Stomach smooth muscle (tissue), 2 donors: Measurements from ENCODE around the gene TOMM20.

Experiments used
- H3K27ac ChIP-seq: one replicate; pipeline ENCODE4 v1.7.0; 2013; ENCODE audit warnings: mild to moderate bottlenecking, low read length, inconsistent platforms
- H3K27me3 ChIP-seq, 2 donors: one replicate each; pipeline ENCODE4 v1.7.0; 2013; ENCODE audit warnings: low read length in 2 of 2; ENCODE audit not compliant: insufficient read depth in 2 of 2, control insufficient read depth in 1 of 2
- H3K36me3 ChIP-seq, 2 donors: one replicate each; pipeline ENCODE4 v1.7.0; 2013; ENCODE audit warnings: low read length in 2 of 2; ENCODE audit not compliant: control insufficient read depth in 2 of 2, insufficient read depth in 2 of 2
- H3K4me1 ChIP-seq: one replicate; pipeline ENCODE4 v1.7.0; 2013; ENCODE audit warnings: low read length; ENCODE audit not compliant: control insufficient read depth, insufficient read depth
- H3K4me3 ChIP-seq, 2 donors: one replicate each; pipeline ENCODE4 v1.7.0; 2013; ENCODE audit warnings: low read length in 2 of 2
- H3K9ac ChIP-seq, 2 donors: one replicate each; pipeline ENCODE4 v1.7.0; 2013; ENCODE audit warnings: low read length in 2 of 2, mild to moderate bottlenecking in 1 of 2
- H3K9me3 ChIP-seq, 2 donors: one replicate each; pipeline ENCODE4 v1.7.0; 2013; ENCODE audit warnings: low read length in 2 of 2; ENCODE audit not compliant: control insufficient read depth in 2 of 2
- donor health status: healthy.
- donor health status: Pancreatic carcinoma.

TOMM20 gene

GRCh38 chr1:235157150-235157549 is 28.5 kb upstream of the TOMM20 start:
- Histone ChIP-seq H3K27me3 (no peaks in the 10 kb centered on the region), H3K4me1 (peaks cover 4% of the 10 kb centered on the region), H3K9ac (no peak overlapping the region), H3K36me3 (peaks cover 22 to 26% of the 10 kb centered on the region in 2 donors), H3K4me3 (no peak overlapping the region), H3K27ac (no peak overlapping the region), H3K9me3 (no peaks in the 10 kb centered on the region)

- Histone ChIP-seq H3K4me3 (no peak overlapping the region), H3K27ac (no peak overlapping the region), H3K36me3 (peaks cover 22 to 28% of the 10 kb centered on the region in 2 donors), H3K27me3 (no peaks in the 10 kb centered on the region), H3K9me3 (no peaks in the 10 kb centered on the region), H3K4me1 (peaks cover 4% of the 10 kb centered on the region), H3K9ac (no peak overlapping the region)
Measured at GRCh38 chr1:235156740-235157139, 28.1 kb upstream of the TOMM20 start.

GRCh38 chr1:235156265-235156664 is 27.6 kb upstream of the TOMM20 start:
- Histone ChIP-seq H3K27ac (no peak overlapping the region), H3K9ac (no peak overlapping the region), H3K4me3 (no peak overlapping the region), H3K36me3 (peaks cover 26 to 32% of the 10 kb centered on the region in 2 donors), H3K27me3 (no peaks in the 10 kb centered on the region), H3K9me3 (no peaks in the 10 kb centered on the region), H3K4me1 (peaks cover 4% of the 10 kb centered on the region)

GRCh38 chr1:235152235-235152634 is 23.6 kb upstream of the TOMM20 start:
- Histone ChIP-seq H3K36me3 (peaks cover 32 to 36% of the 10 kb centered on the region in 2 donors), H3K27me3 (no peaks in the 10 kb centered on the region), H3K27ac (no peak overlapping the region), H3K4me3 (no peak overlapping the region), H3K9me3 (no peaks in the 10 kb centered on the region), H3K9ac (no peak overlapping the region), H3K4me1 (no peaks in the 10 kb centered on the region)

- H3K4me3 ChIP-seq = no peak overlapping the region
- H3K27ac ChIP-seq = no peak overlapping the region
- H3K9me3 ChIP-seq = no peaks in the 10 kb centered on the region
- H3K9ac ChIP-seq = no peak overlapping the region
- no peaks in the 10 kb centered on the region for H3K27me3 ChIP-seq
- no peaks in the 10 kb centered on the region for H3K4me1 ChIP-seq
- peaks cover 29 to 31% of the 10 kb centered on the region in 2 donors for H3K36me3 ChIP-seq
Measured at GRCh38 chr1:235151033-235151432, 22.4 kb upstream of the TOMM20 start.

GRCh38 chr1:235149824-235150223 is 21.2 kb upstream of the TOMM20 start:
- Histone ChIP-seq H3K27ac (no peak overlapping the region), H3K9ac (no peak overlapping the region), H3K9me3 (no peaks in the 10 kb centered on the region), H3K4me1 (no peaks in the 10 kb centered on the region), H3K4me3 (no peak overlapping the region), H3K36me3 (peaks cover 32 to 35% of the 10 kb centered on the region in 2 donors), H3K27me3 (no peaks in the 10 kb centered on the region)

- no peaks in the 10 kb centered on the region for H3K4me1 ChIP-seq
- H3K27me3 ChIP-seq = no peaks in the 10 kb centered on the region
Measured at GRCh38 chr1:235147269-235147668, 18.6 kb upstream of the TOMM20 start.

GRCh38 chr1:235145639-235146038 is 17.0 kb upstream of the TOMM20 start:
- H3K9me3 ChIP-seq = no peaks in the 10 kb centered on the region
- no peak overlapping the region for H3K27ac ChIP-seq
- no peak overlapping the region for H3K9ac ChIP-seq
- H3K36me3 ChIP-seq = peaks cover 13 to 17% of the 10 kb centered on the region in 2 donors
- no peaks in the 10 kb centered on the region for H3K27me3 ChIP-seq
- no peak overlapping the region for H3K4me3 ChIP-seq
- no peaks in the 10 kb centered on the region for H3K4me1 ChIP-seq

More at GRCh38 chr1:235147269-235147668, 18.6 kb upstream of the TOMM20 start:
- Histone ChIP-seq H3K36me3 (peaks cover 23 to 26% of the 10 kb centered on the region in 2 donors), H3K9ac (no peak overlapping the region), H3K4me3 (no peak overlapping the region), H3K9me3 (no peaks in the 10 kb centered on the region), H3K27ac (no peak overlapping the region)

GRCh38 chr1:235142991-235143390 is 14.4 kb upstream of the TOMM20 start:
- Histone ChIP-seq H3K4me3 (no peak overlapping the region), H3K9ac (no peak overlapping the region), H3K27ac (no peak overlapping the region), H3K36me3 (peaks cover 14 to 17% of the 10 kb centered on the region in 2 donors), H3K4me1 (no peaks in the 10 kb centered on the region), H3K9me3 (no peaks in the 10 kb centered on the region), H3K27me3 (no peaks in the 10 kb centered on the region)

- Histone ChIP-seq H3K4me3 (no peak overlapping the region), H3K9me3 (no peaks in the 10 kb centered on the region), H3K27ac (no peak overlapping the region), H3K4me1 (no peaks in the 10 kb centered on the region), H3K9ac (no peak overlapping the region), H3K27me3 (no peaks in the 10 kb centered on the region), H3K36me3 (peaks cover 28 to 34% of the 10 kb centered on the region in 2 donors)
Measured at GRCh38 chr1:235139315-235139714, 10.7 kb upstream of the TOMM20 start.

GRCh38 chr1:235138821-235139220 is 10.2 kb upstream of the TOMM20 start:
- H3K4me1 ChIP-seq = no peaks in the 10 kb centered on the region
- no peaks in the 10 kb centered on the region for H3K27me3 ChIP-seq
- H3K27ac ChIP-seq = no peak overlapping the region
- H3K9ac ChIP-seq = no peak overlapping the region
- H3K4me3 ChIP-seq = no peak overlapping the region
- peaks cover 28 to 35% of the 10 kb centered on the region in 2 donors for H3K36me3 ChIP-seq
- H3K9me3 ChIP-seq = no peaks in the 10 kb centered on the region
